Fibroblast of villous mesenchyme (primary cell): ENCODE data around the gene GLIS2. TPM values are rescaled to one million over a fixed set of nuclear protein-coding genes. Genes with fewer than 3 reads are reported as not detected.
A peak's percentile ranks its signal among the peaks of the same experiment; 100 is the strongest.

Experiments
- DNase-seq: peaks from one replicate; pipeline ENCODE4 v3.0.0-alpha.2; 2010; ENCODE audit warnings: low read depth
- H3K4me3 ChIP-seq: 2 replicates; pipeline ENCODE4 v1.5.1; 2011; ENCODE audit warnings: low read depth, mild to moderate bottlenecking, low read length
- CTCF ChIP-seq: IDR thresholded peaks from 2 replicates; pipeline ENCODE4 v1.5.1; 2012; ENCODE audit warnings: low read depth, mild to moderate bottlenecking, low read length; ENCODE audit not compliant: insufficient read depth
- total RNA-seq: library from RNA; depleted of rRNA; stranded (reverse); fragments of >200 nt; gene quantifications from 2 replicates; pipeline ENCODE4 v1.2.3, GENCODE V29; 2012

The GLIS2 gene
- total RNA-seq, 1 donor = 4.3 TPM

DNA sequence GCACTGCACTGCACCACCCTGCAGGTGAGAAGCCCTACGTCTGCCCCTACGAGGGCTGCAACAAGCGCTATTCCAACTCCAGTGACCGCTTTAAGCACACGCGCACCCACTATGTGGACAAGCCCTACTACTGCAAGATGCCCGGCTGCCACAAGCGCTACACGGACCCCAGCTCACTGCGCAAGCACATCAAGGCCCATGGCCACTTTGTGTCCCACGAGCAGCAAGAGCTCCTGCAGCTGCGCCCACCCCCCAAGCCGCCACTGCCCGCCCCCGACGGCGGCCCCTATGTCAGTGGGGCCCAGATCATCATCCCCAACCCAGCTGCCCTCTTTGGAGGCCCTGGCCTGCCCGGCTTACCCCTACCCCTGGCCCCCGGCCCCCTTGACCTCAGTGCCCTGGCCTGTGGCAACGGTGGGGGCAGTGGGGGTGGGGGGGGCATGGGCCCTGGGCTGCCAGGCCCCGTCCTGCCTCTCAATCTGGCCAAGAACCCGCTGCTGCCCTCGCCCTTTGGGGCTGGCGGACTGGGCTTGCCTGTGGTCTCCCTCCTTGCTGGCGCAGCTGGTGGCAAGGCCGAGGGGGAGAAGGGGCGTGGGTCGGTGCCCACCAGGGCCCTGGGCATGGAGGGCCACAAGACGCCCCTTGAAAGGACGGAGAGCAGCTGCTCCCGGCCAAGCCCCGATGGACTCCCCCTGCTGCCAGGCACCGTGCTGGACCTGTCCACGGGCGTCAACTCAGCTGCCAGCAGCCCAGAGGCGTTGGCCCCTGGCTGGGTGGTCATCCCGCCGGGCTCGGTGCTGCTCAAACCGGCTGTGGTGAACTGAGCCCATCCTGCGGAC, 21.1 kb downstream of the GLIS2 start:
- no peak for TF ChIP-seq CTCF
- no peak for DNase-seq
- no peak overlapping the region for H3K4me3 ChIP-seq

DNA sequence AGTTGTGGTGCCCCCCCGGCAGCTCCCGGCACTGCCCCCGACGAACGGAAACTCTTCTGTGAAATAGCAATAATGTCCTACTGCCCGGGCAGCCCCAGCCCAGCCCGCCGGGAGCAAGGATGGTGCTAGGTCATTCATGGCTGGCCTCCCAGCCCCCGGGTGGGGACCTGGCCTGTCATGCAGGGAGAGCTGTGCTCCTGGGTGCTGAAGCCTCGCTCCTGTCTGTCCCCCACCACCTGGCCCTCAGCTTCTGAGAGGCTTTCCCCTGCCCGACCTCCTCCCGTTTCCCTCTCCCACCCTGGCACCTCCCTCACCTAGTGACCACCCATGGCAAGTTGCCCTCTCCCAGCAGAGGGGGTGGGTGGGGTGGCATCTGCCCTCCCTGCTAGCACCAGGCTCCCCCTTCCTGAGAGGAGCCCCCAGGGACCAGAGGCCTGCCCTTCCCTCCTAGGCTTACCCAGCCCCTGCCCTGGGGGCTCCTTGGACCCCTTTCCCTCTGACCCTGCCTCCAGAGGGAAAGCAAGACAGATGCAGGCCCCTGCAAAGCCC, 21.7 kb downstream of the GLIS2 start:
- TF ChIP-seq CTCF = no peak
- H3K4me3 ChIP-seq = no peak overlapping the region
- no peak for DNase-seq

- no peak overlapping the region for H3K4me3 ChIP-seq
- DNase-seq = no peak
- TF ChIP-seq CTCF = no peak
These were observed 22.3 kb downstream of the GLIS2 start for GRCh38 chr16:4338125-4338582.

DNA sequence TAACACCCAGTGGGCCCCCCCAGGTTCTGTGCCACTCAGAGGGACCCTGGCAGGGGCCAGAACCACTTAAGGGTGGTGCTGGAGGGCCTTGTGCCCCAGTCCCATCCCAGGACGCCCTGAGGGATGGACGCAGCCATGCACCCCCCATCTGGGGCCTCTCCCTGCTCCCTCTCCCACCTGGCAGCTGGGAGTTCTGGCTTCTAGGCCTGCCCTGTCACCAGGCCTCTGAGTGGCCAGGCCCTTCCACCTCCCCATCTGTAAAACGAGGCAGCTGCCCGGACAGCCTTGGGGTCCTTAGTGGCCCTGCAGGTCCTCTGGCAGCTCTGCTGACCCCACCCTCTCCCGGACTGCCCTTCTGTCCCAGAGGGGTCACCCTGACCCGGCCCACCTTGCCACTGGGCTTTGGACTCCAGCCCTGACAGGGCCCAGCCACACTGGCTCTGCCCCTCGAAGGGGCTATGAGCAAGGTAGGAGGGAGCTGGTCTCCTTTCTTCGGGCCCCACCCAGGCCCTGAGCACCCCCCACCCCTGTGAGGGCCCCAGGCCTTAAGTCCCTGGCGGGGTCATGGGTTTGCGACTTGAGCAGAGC, 22.9 kb downstream of the GLIS2 start:
- DNase-seq = no peak
- no peak overlapping the region for H3K4me3 ChIP-seq
- no peak for TF ChIP-seq CTCF

- no peak for DNase-seq
- H3K4me3 ChIP-seq = no peak overlapping the region
- TF ChIP-seq CTCF = no peak
These were observed 23.6 kb downstream of the GLIS2 start for GRCh38 chr16:4339455-4339854.

DNA sequence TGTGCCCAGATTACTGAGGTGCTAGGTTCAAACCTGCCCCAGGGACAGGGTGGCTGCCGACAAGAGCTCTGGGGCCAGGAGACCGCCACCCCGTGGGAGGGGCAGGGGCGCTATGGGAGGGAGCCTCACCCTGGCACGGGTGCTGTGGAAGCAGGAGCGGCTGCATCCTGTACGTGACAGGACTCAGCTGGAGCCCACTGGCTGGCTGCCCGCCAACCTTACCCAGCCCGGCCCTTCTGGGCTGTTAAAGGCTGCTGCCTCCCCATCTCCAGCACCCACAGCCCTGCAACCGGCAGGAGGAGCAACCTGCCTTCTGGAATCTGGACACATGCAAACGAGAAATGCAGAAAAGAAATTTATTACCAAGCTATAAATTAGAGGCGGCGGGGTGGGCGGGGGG, 24.0 kb downstream of the GLIS2 start:
- peak; percentile 38 for TF ChIP-seq CTCF
- DNase-seq = peak; percentile 81

More for the DNA sequence above, 24.0 kb downstream of the GLIS2 start:
- no peak overlapping the region for H3K4me3 ChIP-seq
